H1 (cell line): ENCODE measurements around the gene APC2. TPM values are rescaled to one million over a fixed set of nuclear protein-coding genes. Genes with fewer than 3 reads are reported as not detected.

ENCODE experiments used
- CBX8 ChIP-seq: fragments of 300-800, 300-1000 bp; sonication (generic); IDR thresholded peaks from 2 replicates; pipeline ENCODE4 v1.7.1; 2016; ENCODE audit warnings: low read depth, low read length, borderline replicate concordance
- CHD1 ChIP-seq: IDR thresholded peaks from 2 replicates; pipeline ENCODE4 v1.6.1; 2012; ENCODE audit warnings: low read depth, low read length, improper control_type of control experiment
- FOSL1 ChIP-seq: IDR thresholded peaks from 2 replicates; pipeline ENCODE4 v1.6.1; 2011; ENCODE audit warnings: mild to moderate bottlenecking, low read depth, low read length, moderate library complexity; ENCODE audit not compliant: insufficient read depth
- GABPA ChIP-seq: IDR thresholded peaks from 2 replicates; pipeline ENCODE4 v1.6.1; 2011; ENCODE audit warnings: mild to moderate bottlenecking, low read length, moderate library complexity, borderline replicate concordance; ENCODE audit not compliant: insufficient read depth
- JUND ChIP-seq: IDR thresholded peaks from 2 replicates; pipeline ENCODE4 v1.6.1; 2011; ENCODE audit warnings: mild to moderate bottlenecking, improper control_type of control experiment, low read length
- MAFK ChIP-seq: IDR thresholded peaks from 2 replicates; pipeline ENCODE4 v1.6.1; 2012; ENCODE audit warnings: low read depth, mild to moderate bottlenecking, improper control_type of control experiment, low read length
- POLR2AphosphoS5 ChIP-seq: IDR thresholded peaks from 2 replicates; pipeline ENCODE4 v1.6.1; 2011; ENCODE audit warnings: low read depth, low read length
- TEAD4 ChIP-seq: IDR thresholded peaks from 2 replicates; pipeline ENCODE4 v1.6.1; 2012; ENCODE audit warnings: low read depth, low read length, inconsistent platforms, mixed read lengths
- YY1 ChIP-seq: IDR thresholded peaks from 2 replicates; pipeline ENCODE4 v1.6.1; 2011; ENCODE audit warnings: low read depth, mild to moderate bottlenecking, low read length
- polyA plus RNA-seq, 7 experiments: library from polyadenylated mRNA; depleted of rRNA in 3 of 7; stranded (reverse) in 5 of 7; unstranded in 2 of 7; fragments of >200 nt in 5 of 7; fragments of 200-250 nt in 2 of 7; gene quantifications; 1 replicate in 5 of 7; 2 replicates in 1 of 7; 4 replicates in 1 of 7; pipeline versions ENCODE4 v1.2.1 to v1.2.3, GENCODE V29; 2011 to 2013; ENCODE audit warnings: missing spikeins in 2 of 7, mixed read lengths in 2 of 7
- total RNA-seq: library from RNA; stranded (reverse); fragmentation: NEBNext Ultra II Directional; extraction: Animal tissue kit (Norgen Biotek cat#: 25700); gene quantifications from 2 replicates; pipeline ENCODE4 v1.2.1, GENCODE V29; 2021
- TF ChIP-seq, protein P1 (sequence below): IDR thresholded peaks from 2 replicates; pipeline ENCODE4 v1.6.1; 2012; ENCODE audit warnings: inconsistent platforms
- TF ChIP-seq, protein P2 (sequence below): IDR thresholded peaks from 2 replicates; pipeline ENCODE4 v1.6.1; 2011; ENCODE audit warnings: low read length, improper control_type of control experiment

APC2 gene
- total and polyA plus RNA-seq, 2 of the 8 experiments (the other 6 are each of a cell fraction or from before 2014, with no cell fraction given): 1.3 to 4.1 TPM

DNA sequence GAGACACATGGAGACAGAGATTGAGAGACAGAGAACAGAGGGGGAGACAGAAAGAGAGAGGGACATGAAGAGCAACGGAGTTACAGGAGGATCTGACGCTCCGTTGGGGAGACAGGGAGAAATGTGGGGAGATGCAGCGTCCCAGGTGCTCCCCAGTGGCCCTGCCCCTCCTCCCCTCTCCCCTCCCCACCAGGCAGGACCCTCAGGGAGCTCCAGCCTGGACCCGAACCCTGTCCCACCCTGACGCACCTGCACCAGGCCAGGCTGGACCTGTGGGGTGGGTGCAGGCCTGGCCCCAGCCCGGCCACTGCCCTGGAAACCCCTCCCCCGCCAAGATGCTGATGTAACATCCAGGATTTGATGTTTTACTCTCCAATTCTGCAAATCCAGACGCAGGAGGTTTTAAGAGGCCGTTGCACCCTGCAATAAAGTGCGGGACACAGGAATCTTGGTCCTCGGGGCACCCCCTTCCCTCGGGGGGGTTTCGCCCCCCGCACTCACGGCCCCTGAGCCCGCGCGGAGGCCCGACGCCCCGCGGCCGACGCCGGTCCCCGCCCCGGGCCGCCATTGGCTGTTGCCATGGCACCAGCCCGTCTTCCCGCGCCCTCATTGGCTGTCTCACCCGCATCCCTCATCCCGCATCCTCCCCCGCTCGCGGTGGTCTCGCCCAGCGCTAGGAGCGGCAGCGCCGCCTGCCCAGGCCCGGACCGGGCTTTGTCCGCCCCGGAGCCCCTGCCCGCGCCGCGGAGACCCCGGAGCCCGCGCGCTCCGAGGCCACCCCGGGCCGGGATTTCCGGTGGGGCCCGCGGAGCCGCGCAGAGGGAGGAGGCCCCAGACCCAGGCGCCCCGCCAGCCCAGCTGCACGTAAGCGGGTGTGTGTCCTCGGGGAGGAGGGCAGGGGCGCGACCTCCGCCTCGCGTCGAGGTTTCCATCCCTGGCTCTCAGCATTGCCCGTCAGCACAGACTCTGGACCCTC lies at the start of gene APC2 (continued):
- no peak for TF ChIP-seq CBX8
- TF ChIP-seq, protein P1, sequence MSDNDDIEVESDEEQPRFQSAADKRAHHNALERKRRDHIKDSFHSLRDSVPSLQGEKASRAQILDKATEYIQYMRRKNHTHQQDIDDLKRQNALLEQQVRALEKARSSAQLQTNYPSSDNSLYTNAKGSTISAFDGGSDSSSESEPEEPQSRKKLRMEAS: 0 out of 2 replicates have a peak, but pooled peaks have one; percentile 6
- TF ChIP-seq JUND: 0 out of 2 replicates have a peak, but pooled peaks have one; percentile 9
- TF ChIP-seq, protein P2, sequence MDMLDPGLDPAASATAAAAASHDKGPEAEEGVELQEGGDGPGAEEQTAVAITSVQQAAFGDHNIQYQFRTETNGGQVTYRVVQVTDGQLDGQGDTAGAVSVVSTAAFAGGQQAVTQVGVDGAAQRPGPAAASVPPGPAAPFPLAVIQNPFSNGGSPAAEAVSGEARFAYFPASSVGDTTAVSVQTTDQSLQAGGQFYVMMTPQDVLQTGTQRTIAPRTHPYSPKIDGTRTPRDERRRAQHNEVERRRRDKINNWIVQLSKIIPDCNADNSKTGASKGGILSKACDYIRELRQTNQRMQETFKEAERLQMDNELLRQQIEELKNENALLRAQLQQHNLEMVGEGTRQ: no peak
- no peak for TF ChIP-seq POLR2AphosphoS5
- no peak for TF ChIP-seq FOSL1
- TF ChIP-seq TEAD4: no peak
- TF ChIP-seq YY1: no peak
- no peak for TF ChIP-seq GABPA
- no peak for TF ChIP-seq CHD1
- no peak for TF ChIP-seq MAFK
- TF ChIP-seq, all 59 proteins: peak for 14
